Activated CD8-positive, alpha-beta memory T cell treated with anti-CD3 and anti-CD28 coated beads, Interleukin-2, amount 50 U/mL, for 48 hours (primary cell): ENCODE measurements around the gene MICAL2.

Experiments used
- DNase-seq: peaks from one replicate; pipeline ENCODE4 v3.0.0-alpha.2; 2020

The MICAL2 gene

DNA sequence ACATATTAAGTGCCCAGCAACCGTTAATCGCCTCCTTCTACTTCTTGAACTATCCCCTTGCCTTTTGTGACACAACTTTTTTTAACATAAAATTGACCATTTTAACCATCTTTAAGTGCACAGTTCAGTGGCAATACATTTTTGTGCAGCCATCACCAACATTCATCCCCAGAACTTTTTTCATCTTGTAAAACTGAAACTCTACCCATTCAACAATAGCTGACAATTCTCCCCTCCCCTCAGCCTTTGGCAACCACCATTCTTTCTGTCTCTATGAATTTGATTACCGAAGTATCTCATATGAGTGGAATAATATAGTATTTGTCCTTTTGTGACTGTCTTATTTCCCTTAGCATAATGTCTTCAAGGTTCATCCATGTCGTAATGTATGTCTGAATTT is 66.0 kb downstream of the MICAL2 start:
- no peak for DNase-seq

DNA sequence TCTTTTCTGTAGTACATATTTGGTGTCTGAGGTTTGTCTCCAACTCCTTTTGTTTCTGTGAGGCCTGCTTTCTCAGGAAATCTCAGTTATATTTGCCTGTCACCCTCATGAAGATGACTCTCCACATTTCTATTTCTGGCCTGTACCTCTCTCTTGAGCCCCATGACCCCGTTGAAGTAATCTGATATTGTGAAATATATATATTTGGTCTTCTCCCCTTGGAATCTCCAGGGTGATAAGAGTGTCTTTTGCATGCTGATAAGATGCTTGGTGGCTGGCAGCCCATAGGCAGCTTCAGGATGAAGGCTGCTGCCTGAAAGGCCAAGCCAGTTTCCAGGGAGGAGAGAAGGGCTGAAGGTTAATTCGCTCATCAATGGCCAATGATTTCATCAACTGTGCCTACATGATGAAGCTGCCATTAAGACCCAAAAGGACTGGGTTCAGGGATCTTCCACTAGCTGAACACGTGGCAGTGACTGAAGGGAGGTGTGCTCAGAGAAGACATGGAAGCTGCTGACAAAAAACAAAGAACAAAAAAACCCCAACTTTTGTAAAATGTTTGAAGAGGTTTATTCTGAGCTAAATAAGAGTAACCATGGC is 67.4 kb downstream of the MICAL2 start:
- no peak for DNase-seq

- no peak for DNase-seq
Observed at GRCh38 chr11:12179019-12179418, 68.6 kb downstream of the MICAL2 start.

DNA sequence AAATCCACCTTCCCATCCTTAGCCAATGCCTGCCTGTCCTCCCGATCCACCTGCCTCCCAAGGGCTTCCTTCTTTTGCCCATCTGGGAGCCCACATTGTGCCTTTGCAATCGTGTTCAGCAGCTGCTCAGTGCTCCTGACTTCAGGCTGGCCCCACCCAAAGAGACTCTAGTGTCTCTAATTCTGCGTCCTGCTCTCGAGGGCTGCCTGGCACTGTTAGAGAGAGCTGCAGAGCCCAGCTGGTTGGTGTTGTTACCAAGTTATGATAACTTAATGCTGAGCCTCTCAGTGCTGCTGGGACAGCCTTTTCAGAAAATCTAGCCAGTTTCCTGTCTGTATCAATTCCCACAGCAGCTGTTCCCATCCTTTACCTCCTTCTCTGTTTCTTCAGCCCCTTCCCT is 69.1 kb downstream of the MICAL2 start:
- DNase-seq = no peak

DNA sequence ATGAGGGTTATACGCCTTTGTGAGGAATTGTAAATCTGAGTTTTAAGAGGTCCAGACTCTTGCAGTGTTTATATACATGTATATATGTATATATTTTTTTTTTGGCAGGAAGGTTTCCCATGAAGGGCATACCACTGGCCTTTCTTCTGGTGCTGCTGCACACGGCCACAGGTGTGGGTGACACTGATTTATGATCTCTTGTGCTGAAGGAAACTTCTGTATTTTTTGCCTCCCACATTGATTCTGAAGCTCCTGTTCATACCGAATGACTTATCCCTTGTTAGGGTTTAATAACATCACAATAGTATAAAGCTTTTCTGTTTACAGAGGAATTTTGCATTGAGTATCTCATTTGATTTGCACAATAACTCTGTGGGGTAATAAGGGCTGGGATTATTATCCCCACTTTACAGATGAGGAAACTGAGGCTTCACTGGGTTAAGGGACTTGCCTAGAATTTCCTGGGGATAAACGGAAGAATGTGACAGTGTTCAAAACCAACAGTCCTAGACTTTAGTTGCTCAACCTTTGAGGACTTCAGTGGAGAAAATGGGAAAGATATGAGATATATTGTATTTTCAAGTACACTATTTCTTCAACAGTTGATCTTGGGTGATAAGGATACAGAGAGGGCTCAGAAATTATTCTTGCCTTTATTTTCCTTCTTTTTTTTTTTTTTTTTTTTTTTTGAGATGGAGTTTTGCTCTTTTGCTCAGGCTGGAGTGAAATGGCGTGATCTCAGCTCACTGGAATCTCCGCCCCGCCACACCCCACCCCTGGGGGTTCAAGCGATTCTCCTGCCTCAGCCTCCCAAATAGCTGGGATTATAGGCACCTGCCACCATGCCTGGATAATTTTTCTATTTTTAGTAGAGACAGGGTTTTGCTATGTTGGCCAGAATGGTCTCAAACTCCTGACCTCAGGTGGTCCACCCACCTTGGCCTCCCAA is 70.1 kb downstream of the MICAL2 start:
- DNase-seq = no peak

DNA sequence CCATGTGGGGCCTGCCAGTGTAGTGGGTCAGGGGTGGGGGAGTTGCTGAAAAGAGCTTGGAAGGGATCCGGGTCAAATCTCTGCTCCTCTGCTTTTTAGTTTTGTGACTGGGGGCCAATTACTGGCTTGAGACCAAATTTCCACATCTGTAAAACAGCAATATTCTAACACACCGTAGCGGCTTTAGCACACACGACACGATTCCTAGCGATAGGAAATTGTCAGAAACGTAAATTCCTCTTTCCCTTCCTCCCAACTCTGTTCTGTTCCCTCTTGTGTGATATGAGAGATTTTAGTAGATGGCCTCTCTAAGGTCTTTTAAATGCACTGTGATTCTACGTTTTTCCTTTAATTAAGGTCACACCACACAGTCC is 71.9 kb downstream of the MICAL2 start:
- DNase-seq = no peak

DNA sequence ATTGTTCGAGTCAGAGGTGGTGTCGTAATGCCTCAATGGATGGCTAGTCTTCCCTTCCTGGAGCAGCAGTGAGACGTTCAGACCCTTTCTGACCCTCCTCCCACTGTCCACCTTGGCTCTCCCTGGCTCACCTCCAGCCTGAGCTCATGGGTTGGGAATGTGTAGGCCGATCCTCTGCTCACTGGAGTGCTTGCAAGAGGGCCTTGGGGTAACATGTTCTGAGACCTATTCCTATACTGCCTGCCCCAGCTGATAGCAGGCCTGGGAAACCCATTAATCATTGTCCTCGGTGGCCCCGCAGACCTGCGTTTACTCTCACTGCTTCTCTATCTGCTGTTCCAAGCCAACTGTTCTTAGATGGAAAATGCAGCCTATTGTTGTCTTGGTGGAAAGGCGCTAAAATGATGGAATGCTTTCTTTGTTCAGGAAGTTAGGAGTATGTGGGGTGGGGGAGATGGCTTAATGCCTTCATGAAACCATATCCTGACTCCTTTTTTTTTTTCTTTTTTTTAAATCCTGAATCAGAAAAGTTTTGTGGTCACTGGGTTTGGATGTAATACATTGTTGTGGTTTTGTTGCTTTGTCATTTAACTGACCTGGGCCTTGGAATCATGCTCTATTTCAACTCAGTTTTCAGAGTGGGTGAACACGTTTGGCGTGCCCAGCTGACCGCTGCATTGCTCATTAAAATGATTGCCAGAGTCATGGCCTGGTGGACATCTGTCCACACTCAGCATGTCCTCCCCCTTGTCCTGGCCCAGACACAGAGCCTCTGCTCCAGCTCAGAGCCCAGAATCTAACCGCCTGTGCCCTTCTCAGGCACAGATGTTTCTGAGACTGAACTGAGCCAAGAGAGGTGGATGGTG is 72.5 kb downstream of the MICAL2 start:
- DNase-seq = no peak

DNA sequence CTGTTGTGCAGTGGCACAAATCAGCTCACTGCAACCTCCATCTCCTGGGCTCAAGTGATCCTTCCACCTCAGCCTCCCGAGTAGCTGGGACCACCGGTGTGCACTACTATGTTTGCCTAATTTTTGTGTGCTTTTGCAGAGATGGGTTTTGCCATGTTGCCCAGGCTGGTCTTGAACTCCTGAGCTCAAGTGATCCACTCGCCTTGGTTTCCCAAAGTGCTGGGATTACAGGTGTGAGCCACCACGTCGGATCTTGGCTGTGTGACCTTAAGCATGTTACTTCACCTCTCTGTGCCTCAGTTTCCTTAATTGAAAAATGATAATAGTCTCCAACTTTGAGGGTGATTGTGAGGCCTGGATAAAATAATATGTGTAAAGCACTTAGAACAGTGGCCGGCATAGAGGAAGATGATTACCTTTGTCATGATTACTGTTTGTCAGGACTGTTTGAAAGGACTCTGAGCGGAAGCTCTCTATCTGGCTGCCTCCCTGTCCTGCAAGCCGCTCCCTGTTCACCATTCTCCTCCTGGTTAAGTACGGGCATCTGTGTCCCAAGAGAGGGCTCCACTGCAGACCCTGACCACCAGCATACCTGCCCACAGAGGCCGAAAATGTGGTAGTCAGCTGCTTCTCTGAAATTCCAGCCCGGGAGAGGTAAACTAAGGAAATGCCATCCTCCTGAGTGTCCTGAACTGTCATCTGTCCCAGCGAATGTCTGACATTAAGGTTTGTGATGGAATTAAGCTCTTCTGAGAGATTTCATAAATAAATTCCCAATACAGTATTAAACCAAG is 73.6 kb downstream of the MICAL2 start:
- no peak for DNase-seq

DNA sequence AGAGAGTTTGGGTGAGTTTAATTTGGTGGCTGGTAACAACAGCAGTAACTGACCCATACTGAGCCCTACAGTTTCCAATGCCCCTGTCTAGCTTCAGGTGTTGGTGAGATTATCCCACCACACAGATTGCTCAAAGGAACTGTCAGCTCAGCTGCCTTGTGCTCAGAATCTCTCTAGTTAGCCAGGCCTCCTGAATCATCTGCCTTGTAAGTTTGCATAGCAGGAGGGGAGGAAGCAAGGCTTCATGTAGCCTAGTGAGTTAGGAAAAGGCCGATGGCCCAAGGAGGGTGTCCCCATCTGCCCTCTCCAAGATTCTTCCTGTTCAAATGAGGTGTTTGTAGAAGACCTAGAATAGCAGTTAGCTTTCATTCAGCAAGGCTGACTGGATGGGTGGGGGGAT is 74.3 kb downstream of the MICAL2 start:
- no peak for DNase-seq

- DNase-seq = no peak
Observed at GRCh38 chr11:12185106-12185690, 74.8 kb downstream of the MICAL2 start.

- no peak for DNase-seq
Observed at GRCh38 chr11:12185914-12186313, 75.5 kb downstream of the MICAL2 start.

- DNase-seq = peak; percentile 52
Observed at GRCh38 chr11:12186701-12187100, 76.3 kb downstream of the MICAL2 start.

DNA sequence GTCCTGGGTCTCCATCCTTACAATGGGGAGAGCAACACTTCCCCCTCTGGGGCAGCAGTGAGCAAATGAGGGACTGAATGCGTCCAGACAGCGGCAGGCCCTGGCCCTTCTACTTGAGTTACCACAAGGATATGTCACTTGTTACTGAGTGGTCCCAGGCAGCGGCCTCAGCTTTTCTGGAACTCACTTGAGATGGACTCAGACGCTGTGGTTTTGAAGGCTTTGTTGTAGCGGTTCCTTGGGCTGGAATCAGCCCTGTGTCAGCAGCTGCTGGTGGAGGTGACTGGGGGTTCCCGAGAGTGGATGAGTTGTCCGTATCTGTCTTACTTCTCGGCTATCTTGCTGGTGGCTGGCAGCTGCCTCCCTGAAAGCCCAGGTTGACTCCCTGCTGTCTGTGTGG is 77.0 kb downstream of the MICAL2 start:
- peak; percentile 80 for DNase-seq

DNA sequence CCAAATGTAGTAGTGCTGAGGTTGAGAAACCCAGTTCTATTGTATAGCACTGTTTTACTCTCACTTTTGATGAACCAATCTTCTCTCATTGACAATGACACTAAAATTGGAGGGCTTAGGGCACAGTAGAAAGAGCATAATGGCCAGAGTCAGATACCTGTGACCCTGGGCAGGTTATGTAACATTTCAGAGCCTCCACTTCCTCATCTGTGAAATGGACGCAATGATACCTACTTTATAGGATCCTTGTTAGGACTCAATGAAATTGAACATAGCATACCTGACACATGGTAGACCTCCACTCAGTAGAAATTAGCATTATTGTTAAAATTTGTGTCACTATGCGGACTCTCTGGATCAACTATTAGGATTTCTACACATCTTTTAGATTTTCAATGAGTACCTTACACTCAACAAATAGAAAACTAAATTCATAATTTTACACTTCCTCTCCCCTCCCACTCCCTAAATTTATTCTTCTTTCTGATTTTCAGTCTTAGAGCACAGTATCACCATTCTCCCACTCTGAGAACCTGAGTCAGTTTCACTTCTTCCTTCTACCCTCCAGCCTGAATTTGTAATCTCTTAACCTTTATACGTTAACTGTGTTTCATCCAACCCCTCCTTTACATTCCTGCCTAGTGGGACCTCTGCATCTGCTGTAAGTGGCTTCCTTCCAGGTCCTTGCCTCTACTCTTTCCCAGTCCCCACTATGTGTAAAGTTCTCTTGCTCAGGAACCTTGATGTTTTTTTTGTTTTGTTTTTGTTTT is 78.3 kb downstream of the MICAL2 start:
- no peak for DNase-seq

DNA sequence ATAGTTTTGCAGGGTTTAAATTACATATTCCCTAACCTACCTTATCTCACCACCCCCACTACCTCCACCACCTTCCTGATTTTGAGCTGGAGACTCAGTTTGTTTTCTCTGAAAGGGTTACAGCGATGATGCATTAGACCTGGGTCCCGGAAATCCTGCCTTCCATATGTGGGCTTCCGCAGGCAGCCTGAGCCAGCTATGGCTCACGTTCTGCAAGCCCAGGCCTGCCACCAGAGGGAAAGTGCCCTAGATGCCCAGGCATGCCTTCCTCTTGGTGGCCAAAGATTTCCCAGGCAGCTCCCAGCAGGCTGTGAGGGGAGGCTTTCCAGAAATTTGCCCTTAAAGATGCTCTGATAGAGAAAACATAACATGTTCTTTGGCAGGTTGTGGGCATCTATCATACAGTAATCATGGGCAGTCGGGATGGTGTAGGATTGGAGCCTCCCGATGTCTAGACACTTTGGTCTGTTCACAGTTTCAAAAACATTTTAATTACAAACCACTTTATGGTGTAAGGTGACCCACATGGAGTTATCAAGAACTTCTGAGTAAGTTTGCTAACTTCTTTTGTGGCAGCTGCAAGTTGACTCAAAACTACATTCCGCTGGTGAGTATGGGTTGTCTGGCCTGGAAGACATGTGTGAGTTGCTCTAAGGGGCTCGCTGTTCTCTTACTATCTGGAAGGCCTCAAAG is 79.3 kb downstream of the MICAL2 start:
- no peak for DNase-seq

DNA sequence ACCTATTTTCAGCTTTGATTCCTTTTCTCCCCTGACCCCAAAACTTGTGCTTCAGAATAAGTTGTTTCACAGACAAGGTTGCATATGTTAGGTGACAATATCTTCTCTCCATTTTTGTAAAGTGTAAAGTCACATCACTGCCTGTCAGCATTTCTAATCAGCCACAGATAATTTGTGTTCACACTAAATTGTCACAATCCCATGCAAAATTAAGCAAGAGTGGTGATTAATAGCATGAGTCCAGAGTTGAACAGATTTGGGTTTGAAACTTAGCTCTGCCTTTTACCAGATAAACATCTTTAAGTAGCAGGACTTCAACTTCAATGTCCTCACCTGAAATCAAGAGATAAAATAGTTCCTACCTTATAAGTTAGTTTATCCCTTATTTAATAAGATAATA is 80.1 kb downstream of the MICAL2 start:
- no peak for DNase-seq

DNA sequence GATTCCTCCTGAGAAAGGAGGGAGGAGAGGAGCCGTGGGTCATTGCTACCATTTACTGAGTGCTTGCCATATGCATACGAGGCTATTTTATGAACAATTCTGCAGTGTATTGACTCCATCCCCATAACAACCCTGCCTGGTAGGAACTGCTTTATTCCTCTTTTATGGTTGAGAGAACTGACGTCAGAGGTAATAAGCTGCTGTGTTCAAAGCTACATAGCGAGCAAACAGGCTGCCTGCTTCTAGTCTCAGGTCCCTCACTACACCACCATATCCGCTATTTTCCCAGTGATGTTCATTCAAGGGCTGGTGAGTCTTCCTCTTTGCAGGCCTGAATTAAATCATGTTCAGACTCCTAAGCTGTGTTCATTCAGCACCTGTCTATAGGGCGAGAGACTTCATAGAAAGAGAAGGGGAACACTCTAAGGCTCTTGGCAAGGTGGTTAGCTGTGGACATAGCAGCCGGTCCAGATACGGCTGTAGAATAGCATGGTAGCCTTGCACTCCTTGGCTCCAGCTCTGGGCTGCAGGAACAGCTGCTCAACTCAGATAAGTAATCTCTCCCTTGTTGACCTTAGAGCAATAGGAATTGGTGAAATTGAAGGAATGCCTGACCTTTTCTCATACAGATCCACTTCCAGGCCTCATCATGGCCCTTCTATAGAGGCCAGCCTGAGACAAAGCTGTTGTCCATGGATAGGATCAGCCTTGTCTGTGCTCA is 82.6 kb downstream of the MICAL2 start:
- DNase-seq = no peak

DNA sequence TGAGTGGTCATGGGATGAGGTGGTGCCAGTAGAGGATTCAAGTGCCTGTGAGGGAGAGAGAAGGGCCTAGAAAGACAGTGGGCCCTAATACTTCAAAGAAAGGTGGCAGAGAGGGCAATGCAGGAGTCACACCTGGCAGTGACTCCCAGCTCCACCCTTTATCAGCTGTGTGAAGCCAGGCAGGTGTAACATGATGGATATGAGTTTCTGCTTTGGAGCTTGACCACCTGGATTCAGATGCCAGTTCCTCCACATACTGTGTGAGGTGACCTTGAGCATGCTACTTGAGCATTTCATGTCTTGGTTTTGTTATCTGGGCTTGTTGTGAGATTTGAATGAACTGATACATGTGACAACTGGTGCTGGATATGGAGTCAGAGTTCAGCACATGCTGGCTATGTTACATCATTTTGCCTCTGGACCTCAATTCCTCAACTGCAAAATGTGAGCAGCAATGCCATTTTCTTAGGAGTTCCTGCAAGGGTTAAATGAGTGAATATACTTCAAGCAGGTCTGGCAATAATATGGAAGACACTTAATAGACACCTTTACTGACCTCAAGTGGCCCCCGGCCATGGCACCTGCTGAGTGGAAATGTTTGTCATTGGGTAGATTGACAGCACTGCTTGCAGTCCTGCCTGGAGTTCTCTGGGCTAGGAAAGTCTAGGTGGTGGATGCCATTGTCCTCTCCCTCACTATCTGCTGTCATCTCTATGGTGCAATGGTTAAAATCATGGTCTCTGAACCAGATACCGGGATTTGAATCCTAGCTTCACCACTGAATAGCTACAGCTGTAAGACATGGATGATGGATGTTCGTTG is 83.3 kb downstream of the MICAL2 start:
- peak; percentile 43 for DNase-seq

- peak; percentile 69 for DNase-seq
Observed at GRCh38 chr11:12195768-12196167, 85.4 kb downstream of the MICAL2 start.
